Erythroblast (primary cell): ENCODE results near the gene PSMD5.

Source experiments
- GATA1 ChIP-seq: IDR thresholded peaks from 2 replicates; pipeline ENCODE4 v1.6.1; 2011; ENCODE audit warnings: low read depth, mild to moderate bottlenecking, control low read depth, low read length, moderate library complexity
- POLR2A ChIP-seq: IDR thresholded peaks from 2 replicates; pipeline ENCODE4 v1.6.1; 2011; ENCODE audit warnings: mild to moderate bottlenecking, low read length

GRCh38 chr9:120780367-120780766 is 62.4 kb downstream of the PSMD5 start:
- no peak for TF ChIP-seq POLR2A
- TF ChIP-seq GATA1: no peak
